HG02798 (cell line): ENCODE measurements around the gene WFS1.

Source experiments
- ATAC-seq: cut with Tn5 transposase; IDR thresholded peaks from one replicate; pipeline ENCODE4 v1.9.1; 2021; ENCODE audit warnings: mild to moderate bottlenecking; ENCODE audit not compliant: unreplicated experiment, poor library complexity

Gene WFS1

GRCh38 chr4:6333301-6334202 lies 63.9 kb downstream of the WFS1 start:
- ATAC-seq = no peak

- ATAC-seq = no peak
Observed at GRCh38 chr4:6334203-6334887, 64.7 kb downstream of the WFS1 start.

GRCh38 chr4:6335040-6335590 lies 65.5 kb downstream of the WFS1 start:
- no peak for ATAC-seq

GRCh38 chr4:6336166-6336565 lies 66.5 kb downstream of the WFS1 start:
- ATAC-seq = no peak

GRCh38 chr4:6337331-6337935 lies 67.8 kb downstream of the WFS1 start:
- no peak for ATAC-seq

GRCh38 chr4:6338175-6338950 lies 68.7 kb downstream of the WFS1 start:
- ATAC-seq = no peak

GRCh38 chr4:6338951-6339817 lies 69.5 kb downstream of the WFS1 start:
- ATAC-seq = no peak

- ATAC-seq = no peak
Observed at GRCh38 chr4:6339818-6340445, 70.3 kb downstream of the WFS1 start.

GRCh38 chr4:6340446-6341015 lies 70.9 kb downstream of the WFS1 start:
- no peak for ATAC-seq

- no peak for ATAC-seq
Observed at GRCh38 chr4:6341696-6342095, 72.0 kb downstream of the WFS1 start.

- ATAC-seq = no peak
Observed at GRCh38 chr4:6342530-6343293, 73.1 kb downstream of the WFS1 start.

GRCh38 chr4:6343939-6344408 lies 74.3 kb downstream of the WFS1 start:
- ATAC-seq = no peak

- ATAC-seq = no peak
Observed at GRCh38 chr4:6345096-6345830, 75.6 kb downstream of the WFS1 start.

- no peak for ATAC-seq
Observed at GRCh38 chr4:6345866-6346265, 76.2 kb downstream of the WFS1 start.

- no peak for ATAC-seq
Observed at GRCh38 chr4:6346373-6347110, 76.9 kb downstream of the WFS1 start.

- no peak for ATAC-seq
Observed at GRCh38 chr4:6347511-6348045, 77.9 kb downstream of the WFS1 start.
